GM21717 (cell line): ENCODE results near the gene GPR132.

Experiments used
- ATAC-seq: cut with Tn5 transposase; IDR thresholded peaks from one replicate; pipeline ENCODE4 v1.9.1; 2021; ENCODE audit warnings: mild to moderate bottlenecking, moderate library complexity; ENCODE audit not compliant: unreplicated experiment

Gene GPR132

DNA sequence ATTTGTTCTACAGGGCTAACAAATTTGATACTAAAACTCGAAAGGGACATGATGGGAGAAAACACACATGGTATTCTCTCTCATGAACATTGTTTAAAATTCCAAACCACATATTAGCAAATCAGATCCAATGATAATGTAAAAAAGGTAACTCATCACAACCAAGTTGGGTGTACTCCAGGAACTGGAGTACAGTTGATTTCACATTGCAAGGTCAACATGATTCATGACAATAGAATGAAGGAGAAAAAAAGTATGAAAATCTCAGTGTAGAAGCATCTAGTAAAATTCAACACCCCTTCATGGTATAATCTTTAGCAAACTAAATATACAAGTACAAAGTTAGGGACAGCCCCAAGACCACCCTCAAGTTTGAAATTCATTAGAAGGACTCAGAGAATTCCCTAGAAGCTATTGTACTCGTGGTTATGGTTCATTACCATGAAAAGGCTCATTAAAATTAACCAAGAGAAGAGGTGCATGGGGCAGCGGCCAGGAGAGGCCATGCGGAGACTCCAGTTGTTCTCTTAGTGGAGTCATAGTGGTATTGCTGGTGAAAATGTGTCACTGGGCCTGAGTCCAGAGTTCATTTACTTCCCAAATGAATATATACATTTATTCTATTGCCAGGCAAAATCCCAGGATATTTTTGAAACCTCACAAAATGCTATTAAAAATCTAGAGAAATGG is 41.3 kb downstream of the GPR132 start:
- no peak for ATAC-seq

DNA sequence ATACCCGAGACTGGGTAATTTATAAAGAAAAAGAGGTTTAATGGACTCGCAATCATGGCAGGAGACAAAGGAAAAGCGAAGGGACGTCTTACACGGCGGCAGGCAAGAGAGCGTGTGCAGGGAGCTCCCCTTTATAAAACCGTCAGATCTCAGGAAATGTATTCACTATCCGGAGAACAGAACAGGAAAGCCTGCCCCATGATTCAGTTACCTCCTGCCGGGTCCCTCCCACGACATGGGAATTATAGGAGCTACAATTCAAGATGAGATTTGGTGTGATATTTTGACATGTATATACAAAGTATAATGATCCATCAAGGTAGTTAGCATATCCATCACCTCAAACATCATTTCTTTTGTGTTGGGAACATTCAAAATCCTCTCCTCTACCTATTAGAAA is 42.1 kb downstream of the GPR132 start:
- ATAC-seq: no peak

- ATAC-seq: no peak
Measured at GRCh38 chr14:105022276-105022670, 43.0 kb downstream of the GPR132 start.

DNA sequence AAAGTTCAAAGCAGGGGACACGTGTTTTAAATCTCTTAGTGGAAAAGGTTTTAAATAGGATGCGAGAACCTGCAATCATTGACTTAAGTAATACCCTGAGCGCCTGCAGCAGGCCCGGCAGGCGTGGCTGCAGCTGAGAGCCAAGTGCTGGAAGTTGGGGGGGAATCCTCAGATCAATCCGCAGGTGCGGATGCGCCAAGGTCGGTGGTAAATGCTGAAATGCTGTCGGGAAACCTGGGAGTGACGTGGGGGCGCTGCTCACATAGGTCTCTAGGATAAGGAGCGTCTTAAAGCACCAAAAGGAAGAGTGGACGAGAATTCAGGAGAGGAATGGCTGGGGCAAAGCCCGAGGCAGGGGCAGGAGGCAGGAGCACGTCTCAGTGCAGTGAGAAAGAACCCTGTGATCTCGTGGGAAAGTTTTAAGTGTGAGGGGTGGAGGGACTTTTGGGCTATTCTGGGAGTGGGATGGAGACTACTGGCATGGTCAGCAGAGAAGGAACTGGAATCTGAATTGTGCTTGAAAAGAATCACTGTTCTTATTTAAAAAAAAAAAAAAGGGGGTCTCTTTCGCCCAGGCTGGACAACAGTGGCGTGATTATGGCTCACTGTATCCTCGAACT is 43.5 kb downstream of the GPR132 start:
- ATAC-seq: no peak

DNA sequence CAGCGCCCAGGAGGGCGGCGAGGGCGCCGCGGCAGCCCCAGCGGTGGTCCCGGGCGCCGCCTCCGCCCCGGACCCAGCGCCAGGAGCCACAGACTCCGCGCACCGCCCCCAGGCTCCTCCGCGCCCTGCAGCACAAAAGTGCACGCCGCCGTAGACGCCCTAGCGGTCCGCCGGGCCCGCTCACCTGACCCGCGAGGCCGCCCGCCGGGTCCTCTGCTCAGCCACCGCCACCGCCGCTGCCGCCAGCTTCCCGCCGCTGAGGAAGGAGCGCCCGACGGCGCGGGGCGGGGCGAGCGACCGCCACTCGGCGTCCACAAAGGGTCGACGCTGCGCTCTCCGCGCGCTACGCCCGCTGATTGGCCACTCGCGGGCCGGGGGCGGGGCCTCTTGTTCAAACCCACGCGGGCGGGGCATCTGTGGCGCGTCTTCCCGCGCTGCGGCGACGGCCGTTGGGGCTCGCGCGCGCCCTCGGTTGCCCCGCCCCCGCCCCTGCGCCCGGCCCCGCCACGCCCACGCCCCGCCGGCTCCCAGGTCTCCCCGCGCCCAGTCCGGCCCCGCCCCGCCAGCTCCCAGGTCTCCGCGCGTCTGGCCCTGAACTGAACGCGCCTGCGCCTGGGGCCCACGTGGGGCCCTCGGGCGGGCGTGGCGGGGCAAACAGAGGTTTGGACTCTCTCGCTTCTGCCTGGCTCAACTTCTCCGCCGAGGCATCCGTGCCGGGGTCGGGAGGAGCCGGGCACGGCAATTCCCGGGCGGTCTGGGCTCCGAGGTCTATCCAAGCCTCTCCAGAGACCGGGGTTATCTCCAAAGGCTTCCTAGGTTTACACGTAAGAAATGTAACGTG is 44.2 kb downstream of the GPR132 start, which contains the start of gene CDCA4:
CDCA4 (minus strand) TSS at position 269 of the 841 bp plus-strand sequence. CDS start 9,154 bp downstream, outside the sequence.
- ATAC-seq: peak; percentile 61

DNA sequence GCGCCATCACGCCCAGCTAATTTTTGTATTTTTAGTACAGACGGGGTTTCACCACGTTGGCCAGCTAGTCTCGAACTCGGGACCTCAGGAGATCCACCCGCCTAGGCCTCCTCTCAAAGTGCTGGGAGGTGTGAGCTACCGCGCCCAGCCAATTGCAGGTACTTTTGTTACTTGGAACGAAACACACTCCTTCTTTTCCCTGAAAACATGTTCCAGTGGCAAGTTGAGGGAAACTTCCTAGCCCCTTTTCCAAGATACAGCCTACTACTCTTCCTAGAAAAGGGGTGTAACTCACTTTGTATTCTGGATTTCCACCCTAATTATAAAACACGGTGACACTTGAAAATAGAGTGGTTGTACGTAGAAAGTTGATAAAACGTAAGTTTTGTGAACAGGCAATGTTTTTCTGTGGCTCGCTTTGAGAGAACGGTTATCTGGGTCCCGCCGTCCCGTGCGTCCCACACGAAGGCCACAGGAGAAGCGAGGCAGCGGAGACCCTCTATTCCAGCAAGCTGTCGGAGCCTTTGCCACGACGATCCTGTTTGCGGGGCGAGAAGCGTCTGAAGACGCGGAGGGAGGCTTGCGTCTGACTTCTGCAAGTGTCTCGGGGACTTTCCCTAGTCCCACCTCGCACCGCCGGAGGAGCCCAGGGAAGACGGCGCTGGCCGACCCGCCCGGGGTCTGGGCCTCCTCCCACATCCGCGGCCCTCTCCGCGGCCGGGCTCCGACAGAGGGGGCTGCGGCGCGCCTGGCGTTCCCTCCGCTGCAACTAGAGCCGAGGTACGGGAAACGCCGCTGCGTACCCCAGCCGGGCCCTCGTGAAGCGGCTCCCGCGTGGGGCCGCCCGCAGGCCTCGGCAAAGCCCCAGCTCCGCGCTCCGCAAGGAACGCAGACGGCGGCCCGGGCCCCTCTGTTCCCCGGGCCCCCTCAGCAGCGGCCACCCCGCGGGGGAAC is 45.1 kb downstream of the GPR132 start:
- ATAC-seq: peak; percentile 32

DNA sequence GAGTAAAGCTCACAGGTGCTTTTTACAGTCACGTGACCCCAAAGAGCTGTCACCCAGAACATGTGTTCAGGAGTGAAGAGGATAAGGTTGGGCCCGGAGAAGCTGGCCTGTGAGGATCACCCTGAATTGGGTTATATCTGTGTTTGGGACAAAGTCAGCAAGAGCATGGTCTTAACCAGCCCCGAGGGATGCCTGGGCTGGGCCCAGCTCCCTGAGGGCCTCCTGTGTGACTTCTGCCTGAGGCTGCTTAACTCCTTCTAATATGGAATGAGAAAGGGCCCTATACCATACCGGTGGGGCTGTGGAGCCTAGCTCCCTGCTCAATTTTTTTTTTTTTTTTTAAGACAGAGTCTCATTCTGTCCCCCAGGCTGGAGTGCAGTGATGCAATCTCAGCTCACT is 46.8 kb downstream of the GPR132 start:
- no peak for ATAC-seq

DNA sequence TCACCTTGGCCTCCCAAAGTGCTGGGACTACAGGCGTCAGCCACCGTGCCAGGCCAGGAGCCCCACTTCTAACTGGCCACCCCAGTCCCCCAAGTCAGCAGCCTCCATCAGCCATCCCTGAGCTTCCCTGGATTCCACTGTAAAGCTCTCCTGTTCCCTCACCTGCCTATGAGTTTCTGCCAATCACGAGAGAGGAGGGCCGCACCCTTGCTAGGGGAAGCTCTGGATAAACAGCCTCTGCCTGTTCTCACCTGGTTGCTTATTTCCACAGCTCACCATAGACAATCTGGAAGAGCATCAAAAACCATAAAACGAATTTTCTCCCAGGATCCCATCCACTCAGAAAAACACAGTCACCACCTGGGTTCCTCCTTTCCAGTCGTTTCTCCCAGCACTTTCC is 49.3 kb downstream of the GPR132 start:
- ATAC-seq: no peak

DNA sequence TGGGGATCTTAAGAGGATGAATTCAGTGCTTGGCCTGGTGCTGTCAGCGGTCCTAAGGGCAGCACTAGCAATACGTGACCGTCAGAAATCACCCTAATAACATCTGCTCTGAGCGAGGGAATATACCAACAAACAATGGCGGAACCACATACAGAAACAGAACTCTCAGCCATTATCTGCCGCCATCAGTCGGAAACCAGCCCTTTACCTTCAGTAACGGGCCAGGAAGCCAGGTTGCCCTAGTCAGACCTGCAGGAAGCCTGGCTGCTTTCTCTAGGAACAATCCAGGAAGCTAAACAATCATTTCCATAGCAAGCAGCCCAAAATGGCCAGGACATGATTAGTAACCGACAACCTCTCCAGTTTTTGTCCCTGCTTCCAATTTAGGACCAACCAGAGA is 50.0 kb downstream of the GPR132 start:
- no peak for ATAC-seq

GRCh38 chr14:105014631-105015030 is 50.6 kb downstream of the GPR132 start:
- ATAC-seq: no peak

- no peak for ATAC-seq
Measured at GRCh38 chr14:105014032-105014431, 51.2 kb downstream of the GPR132 start.

DNA sequence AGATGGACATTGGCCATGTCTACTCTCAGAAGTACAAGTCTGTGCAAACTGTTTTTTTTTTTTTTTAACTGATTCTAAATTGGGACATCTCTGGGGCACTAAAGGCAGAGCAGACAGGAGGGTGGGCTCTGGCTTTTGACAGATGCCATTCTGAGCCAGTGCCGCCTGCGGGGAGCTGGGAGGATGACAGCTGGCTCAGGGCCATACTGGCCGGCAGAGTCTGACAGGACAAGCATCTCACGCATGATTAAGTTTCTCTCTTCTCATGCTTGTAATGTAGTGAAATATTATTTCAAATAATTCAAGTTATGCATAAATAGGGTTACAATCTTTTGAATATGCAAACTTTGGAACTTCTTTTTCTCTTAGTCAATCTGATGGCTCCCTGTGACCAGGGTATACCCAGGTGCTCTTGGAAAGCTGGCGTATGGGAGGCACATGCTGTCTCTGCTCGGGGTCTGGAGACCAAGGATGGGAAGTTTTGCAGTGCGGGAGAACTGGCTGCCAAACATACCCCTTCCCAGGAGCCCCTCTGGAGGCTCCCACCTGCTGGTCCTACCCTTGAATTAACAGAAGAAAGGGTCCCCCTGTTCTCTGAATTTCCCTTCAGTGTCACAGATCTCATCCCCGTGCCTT is 52.0 kb downstream of the GPR132 start:
- no peak for ATAC-seq

GRCh38 chr14:105012171-105012985 is 52.9 kb downstream of the GPR132 start:
- ATAC-seq: no peak

GRCh38 chr14:105011312-105011990 is 53.8 kb downstream of the GPR132 start:
- no peak for ATAC-seq

DNA sequence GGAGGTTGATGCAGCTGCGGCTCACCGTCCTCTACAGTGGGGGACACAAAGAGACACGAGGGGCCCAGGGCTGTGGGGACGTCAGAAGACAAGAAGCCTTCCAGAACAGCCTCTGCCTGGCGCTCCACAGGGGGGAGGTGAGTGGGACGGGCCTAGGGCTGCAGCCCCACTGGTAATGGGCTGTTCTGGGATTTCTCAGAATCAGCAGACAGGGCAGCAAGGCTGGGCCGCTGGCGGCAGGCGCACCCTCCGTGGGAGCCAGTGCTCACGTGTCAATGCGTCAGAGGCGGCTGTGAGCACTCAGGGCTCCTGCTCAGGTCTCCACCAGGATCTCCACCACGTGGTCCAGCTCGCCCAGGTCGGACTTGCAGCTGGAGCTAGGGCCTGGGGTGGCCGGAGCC is 54.3 kb downstream of the GPR132 start:
- ATAC-seq: no peak

GRCh38 chr14:105010106-105010505 is 55.1 kb downstream of the GPR132 start:
- no peak for ATAC-seq

- ATAC-seq: no peak
Measured at GRCh38 chr14:105007593-105008264, 57.5 kb downstream of the GPR132 start.
